HepG2 (cell line): Measurements from ENCODE around the gene GATAD2B. TPM values are rescaled to one million over a fixed set of nuclear protein-coding genes. Genes with fewer than 3 reads are reported as not detected.

Experiments
- CHD4 ChIP-seq: fragments of 200-600 bp; sonication (generic); IDR thresholded peaks from 2 replicates; pipeline ENCODE4 v1.7.0; 2017; ENCODE audit warnings: mild to moderate bottlenecking, low read length, borderline replicate concordance
- DMTF1 ChIP-seq: sonication (generic); formaldehyde crosslinking; IDR thresholded peaks from 2 replicates; pipeline ENCODE4 v1.4.0; 2020; ENCODE audit warnings: mild to moderate bottlenecking, missing genetic modification reagents
- DZIP1 ChIP-seq: sonication (generic); formaldehyde crosslinking; IDR thresholded peaks from 2 replicates; pipeline ENCODE4 v1.5.0; 2020; ENCODE audit warnings: mild to moderate bottlenecking, missing genetic modification reagents
- GMEB2 ChIP-seq: IDR thresholded peaks from 2 replicates; pipeline ENCODE4 v1.6.1; 2016; ENCODE audit warnings: missing biosample characterization, missing genetic modification reagents, low read depth
- NFKBIZ ChIP-seq: IDR thresholded peaks from 2 replicates; pipeline ENCODE4 v1.6.1; 2018; ENCODE audit warnings: missing genetic modification reagents, missing compliant biosample characterization
- REXO4 ChIP-seq: sonication (generic); formaldehyde crosslinking; IDR thresholded peaks from 2 replicates; pipeline ENCODE4 v1.8.0; 2022; ENCODE audit warnings: missing genetic modification reagents, mild to moderate bottlenecking, borderline replicate concordance
- ZBTB2 ChIP-seq: sonication (generic); formaldehyde crosslinking; IDR thresholded peaks from 2 replicates; pipeline ENCODE4 v1.8.0; 2022; ENCODE audit warnings: low read depth, missing genetic modification reagents
- ZBTB25 ChIP-seq: IDR thresholded peaks from 2 replicates; pipeline ENCODE4 v1.6.1; 2018; ENCODE audit warnings: missing genetic modification reagents
- ZNF205 ChIP-seq: IDR thresholded peaks from 2 replicates; pipeline ENCODE4 v1.6.1; 2018; ENCODE audit warnings: missing biosample characterization, missing genetic modification reagents
- ZNF292 ChIP-seq: sonication (generic); formaldehyde crosslinking; IDR thresholded peaks from 2 replicates; pipeline ENCODE4 v1.8.1; 2022; ENCODE audit warnings: mild to moderate bottlenecking, low read depth, missing genetic modification reagents, borderline replicate concordance
- ZNF670 ChIP-seq: sonication (generic); formaldehyde crosslinking; IDR thresholded peaks from 2 replicates; pipeline ENCODE4 v1.8.0; 2022; ENCODE audit warnings: mild to moderate bottlenecking, missing genetic modification reagents, borderline replicate concordance
- ZNF773 ChIP-seq: sonication (generic); formaldehyde crosslinking; IDR thresholded peaks from 2 replicates; pipeline ENCODE4 v1.4.0; 2020; ENCODE audit warnings: missing genetic modification reagents, borderline replicate concordance
- ZNF784 ChIP-seq: sonication (generic); formaldehyde crosslinking; IDR thresholded peaks from 2 replicates; pipeline ENCODE4 v1.5.1; 2020; ENCODE audit warnings: missing genetic modification reagents, mild to moderate bottlenecking, borderline replicate concordance
- polyA plus RNA-seq, 8 experiments: library from polyadenylated mRNA; depleted of rRNA in 3 of 8; stranded (reverse) in 7 of 8; unstranded in 1 of 8; fragments of >200 nt; fragmentation: Illumina TruSeq in 4 of 8; extraction: Trizol in 4 of 8; gene quantifications; 2 replicates each; pipeline versions ENCODE4 v1.2.1 to v1.2.3, GENCODE V29; 2011 to 2016; ENCODE audit warnings: low read depth in 4 of 8, missing spikeins in 1 of 8, mixed read lengths in 1 of 8; ENCODE audit not compliant: insufficient read depth in 1 of 8
- total RNA-seq, 5 experiments: library from RNA; depleted of rRNA; stranded (reverse); fragments of >200 nt; fragmentation: Illumina TruSeq; extraction: Trizol; gene quantifications; 2 replicates each; pipeline ENCODE4 v1.2.3, GENCODE V29; 2016; ENCODE audit warnings: low read depth in 1 of 5
- TF ChIP-seq, protein P1 (sequence below): sonication (generic); formaldehyde crosslinking; IDR thresholded peaks from 2 replicates; pipeline ENCODE4 v1.4.0; 2020; ENCODE audit warnings: mild to moderate bottlenecking, missing genetic modification reagents

Gene GATAD2B
- total and polyA plus RNA-seq, 2 of the 13 experiments (the other 11 are each of a cell fraction or from before 2014, with no cell fraction given) = 3.2 to 5.2 TPM

- no peak for TF ChIP-seq GMEB2 (CRISPR knock-in tag)
- 0 out of 2 replicates have a peak, but pooled peaks have one; percentile 47 for TF ChIP-seq ZBTB2 (CRISPR knock-in tag)
- peak; percentile 99 for TF ChIP-seq DMTF1
- no peak for TF ChIP-seq NFKBIZ (CRISPR knock-in tag)
- peak; percentile 89 for TF ChIP-seq ZBTB25
- no peak for TF ChIP-seq ZNF292
- TF ChIP-seq ZNF773 (CRISPR knock-in tag) = no peak
- TF ChIP-seq, protein P1, sequence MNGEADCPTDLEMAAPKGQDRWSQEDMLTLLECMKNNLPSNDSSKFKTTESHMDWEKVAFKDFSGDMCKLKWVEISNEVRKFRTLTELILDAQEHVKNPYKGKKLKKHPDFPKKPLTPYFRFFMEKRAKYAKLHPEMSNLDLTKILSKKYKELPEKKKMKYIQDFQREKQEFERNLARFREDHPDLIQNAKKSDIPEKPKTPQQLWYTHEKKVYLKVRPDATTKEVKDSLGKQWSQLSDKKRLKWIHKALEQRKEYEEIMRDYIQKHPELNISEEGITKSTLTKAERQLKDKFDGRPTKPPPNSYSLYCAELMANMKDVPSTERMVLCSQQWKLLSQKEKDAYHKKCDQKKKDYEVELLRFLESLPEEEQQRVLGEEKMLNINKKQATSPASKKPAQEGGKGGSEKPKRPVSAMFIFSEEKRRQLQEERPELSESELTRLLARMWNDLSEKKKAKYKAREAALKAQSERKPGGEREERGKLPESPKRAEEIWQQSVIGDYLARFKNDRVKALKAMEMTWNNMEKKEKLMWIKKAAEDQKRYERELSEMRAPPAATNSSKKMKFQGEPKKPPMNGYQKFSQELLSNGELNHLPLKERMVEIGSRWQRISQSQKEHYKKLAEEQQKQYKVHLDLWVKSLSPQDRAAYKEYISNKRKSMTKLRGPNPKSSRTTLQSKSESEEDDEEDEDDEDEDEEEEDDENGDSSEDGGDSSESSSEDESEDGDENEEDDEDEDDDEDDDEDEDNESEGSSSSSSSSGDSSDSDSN = peak; percentile 21; the same call in 1 of the 2 replicates
- TF ChIP-seq ZNF205 (CRISPR knock-in tag) = no peak
- no peak for TF ChIP-seq CHD4
- TF ChIP-seq REXO4 (CRISPR knock-in tag) = no peak
- no peak for TF ChIP-seq ZNF784 (CRISPR knock-in tag)
- no peak; the same call in 1 of the 2 replicates for TF ChIP-seq DZIP1 (CRISPR knock-in tag)
- TF ChIP-seq ZNF670 (CRISPR knock-in tag) = peak; percentile 63; the same call in 1 of the 2 replicates
Measured at GRCh38 chr1:153922972-153923925, at the start of gene GATAD2B (continued).
